Middle frontal gyrus (tissue), 1 donor: ENCODE data around the gene SLC66A1.

ENCODE experiments used
- DNase-seq: peaks from one replicate; pipeline ENCODE4 v3.0.0-alpha.2; 2015; ENCODE audit warnings: low spot score; ENCODE audit errors: extremely low spot score

SLC66A1 gene

GRCh38 chr1:19325368-19325957 is 13.3 kb downstream of the SLC66A1 start:
- DNase-seq, result no peak

GRCh38 chr1:19325958-19326747 is 14.0 kb downstream of the SLC66A1 start:
- DNase-seq, result no peak

GRCh38 chr1:19326748-19327065 is 14.6 kb downstream of the SLC66A1 start:
- no peak for DNase-seq

GRCh38 chr1:19327301-19327700 is 15.2 kb downstream of the SLC66A1 start:
- DNase-seq, result no peak

GRCh38 chr1:19327736-19328135 is 15.6 kb downstream of the SLC66A1 start:
- DNase-seq, result no peak

- no peak for DNase-seq
Observed at GRCh38 chr1:19328486-19328885, 16.4 kb downstream of the SLC66A1 start.

- no peak for DNase-seq
Observed at GRCh38 chr1:19329188-19329587, 17.1 kb downstream of the SLC66A1 start.

- no peak for DNase-seq
Observed at GRCh38 chr1:19329611-19330010, 17.5 kb downstream of the SLC66A1 start.

- no peak for DNase-seq
Observed at GRCh38 chr1:19330449-19331135, 18.5 kb downstream of the SLC66A1 start.

GRCh38 chr1:19331262-19331878 is 19.2 kb downstream of the SLC66A1 start:
- DNase-seq, result no peak

- no peak for DNase-seq
Observed at GRCh38 chr1:19332832-19333231, 20.7 kb downstream of the SLC66A1 start.

GRCh38 chr1:19333587-19334354 is 21.6 kb downstream of the SLC66A1 start:
- DNase-seq, result no peak

- DNase-seq, result no peak
Observed at GRCh38 chr1:19336543-19336942, 24.4 kb downstream of the SLC66A1 start.

- no peak for DNase-seq
Observed at GRCh38 chr1:19337289-19337688, 25.2 kb downstream of the SLC66A1 start.

GRCh38 chr1:19338323-19338762 is 26.2 kb downstream of the SLC66A1 start:
- no peak for DNase-seq

- DNase-seq, result no peak
Observed at GRCh38 chr1:19339214-19339861, 27.2 kb downstream of the SLC66A1 start.

GRCh38 chr1:19340387-19340937 is 28.3 kb downstream of the SLC66A1 start:
- no peak for DNase-seq

- no peak for DNase-seq
Observed at GRCh38 chr1:19341201-19342061, 29.3 kb downstream of the SLC66A1 start.

- DNase-seq, result no peak
Observed at GRCh38 chr1:19342062-19342750, 30.1 kb downstream of the SLC66A1 start.
